Ovary (tissue), 9 donors: ENCODE results near the gene PKM. TPM values are rescaled to one million over a fixed set of nuclear protein-coding genes. Genes with fewer than 3 reads are reported as not detected.
A peak's percentile ranks its signal among the peaks of the same experiment; 100 is the strongest.

Source experiments
- DNase-seq, 5 donors: peaks; one replicate each; pipeline ENCODE4 v3.0.0-alpha.2; 2019 to 2020
- H3K27ac ChIP-seq, 2 donors: fragments of 200-600 bp; one replicate each; pipeline versions ENCODE4 v1.5.1 to v1.8.0; 2019 to 2022
- H3K27me3 ChIP-seq: fragments of 200-600 bp; one replicate; pipeline ENCODE4 v1.8.0; 2022
- H3K36me3 ChIP-seq: fragments of 200-600 bp; sonication (generic); one replicate; pipeline ENCODE4 v1.5.1; 2019
- H3K4me1 ChIP-seq: one replicate; pipeline ENCODE4 v1.8.1; 2013; ENCODE audit warnings: mild to moderate bottlenecking, moderate library complexity; ENCODE audit not compliant: insufficient read depth
- H3K4me3 ChIP-seq: fragments of 200-600 bp; sonication (generic); one replicate; pipeline ENCODE4 v1.5.1; 2017
- H3K9me3 ChIP-seq, 2 donors: fragments of 200-600 bp in 1 of 2; sonication (generic) in 1 of 2; one replicate each; pipeline versions ENCODE4 v1.5.1 to v1.8.1; 2013 to 2019; ENCODE audit warnings: mild to moderate bottlenecking in 1 of 2, moderate library complexity in 1 of 2
- CTCF ChIP-seq, 3 donors: fragments of 450-650 bp in 2 of 3; fragments of 200-600 bp in 1 of 3; IDR thresholded peaks; one replicate each; pipeline versions ENCODE4 v1.5.1 to v1.8.0; 2016 to 2022; ENCODE audit warnings: antibody characterized with exemption in 3 of 3, mild to moderate bottlenecking in 1 of 3
- EP300 ChIP-seq: sonication (generic); formaldehyde crosslinking; IDR thresholded peaks from one replicate; pipeline ENCODE4 v1.6.1; 2017; ENCODE audit warnings: antibody characterized with exemption
- POLR2A ChIP-seq: fragments of 450-650 bp; IDR thresholded peaks from one replicate; pipeline ENCODE4 v1.6.1; 2017; ENCODE audit warnings: antibody characterized with exemption, mild to moderate bottlenecking, moderate library complexity
- WGBS, 3 donors: extraction: QIAGEN DNeasy Blood & Tissue Kit in 1 of 3; methylation state at CpG; one replicate each; pipeline versions ENCODE4 v1.1.5 to v1.1.7; 2013 to 2017; 5-methylcytosine and 5-hydroxymethylcytosine counted together
- intact Hi-C, 4 donors: fragments of 100-400 bp; cut with DNase I; formaldehyde crosslinking; loops; one replicate each; pipeline versions ENCODE4 v1.11.0 to v1.15.1; 2022 to 2023
- polyA plus RNA-seq, 2 donors: library from polyadenylated mRNA; stranded (reverse); fragments of 200-250 nt in 1 of 2; fragments of 350-450 nt in 1 of 2; fragmentation: Illumina TruSeq in 1 of 2; extraction: RNeasy Lipid Tissue Mini Kit (QIAGEN cat#74804) in 1 of 2; gene quantifications; one replicate each; pipeline ENCODE4 v1.2.3, GENCODE V29; 2013 to 2014
- total RNA-seq, 7 donors: library from RNA; depleted of rRNA in 2 of 7; stranded (reverse); fragments of >200 nt in 2 of 7; fragmentation: NEBNext Ultra II Directional in 3 of 7; extraction: Animal tissue kit (Norgen Biotek cat#: 25700) in 3 of 7; gene quantifications; one replicate each; pipeline versions ENCODE4 v1.1.0 to v1.2.4, GENCODE V29; 2016 to 2023
- donor health status: DM: no; HTN: no; CAD: no; lungs with moderate emphysema.
- donor health status: DM: no; HTN: no; CAD: no.
- donor health status: Bipolar disorder and iron deficiency.
- donor health status: DM: yes; HTN: yes; CAD: no.
- donor health status: DM: no; HTN: no; CAD: no.
- donor health status: DM: yes; HTN: yes; CAD: no.

Gene PKM
- total and polyA plus RNA-seq, 9 donors, result 128 to 692 (median 291) TPM

- Histone ChIP-seq H3K4me1 (peaks cover 6% of the 10 kb centered on the region), H3K27ac (peak overlapping the region; percentile 92 to 96), H3K36me3 (no peaks in the 10 kb centered on the region), H3K9me3 (no peaks in the 10 kb centered on the region), H3K27me3 (no peaks in the 10 kb centered on the region), H3K4me3 (peak overlapping the region; percentile 76)
- intact Hi-C loops, result loop anchor here in 3 of 4 donors (2.0 to 5.0 kb wide), 4 partner anchors 41 to 1364 kb away; partner anchors contain the start of genes PKM (in 2 of the 3) and ARIH1 (in 1 of the 3)
- no peak for TF ChIP-seq EP300
- no peak for TF ChIP-seq POLR2A
- TF ChIP-seq CTCF (IDR thresholded peaks at IDR 0.05), result no peak
- 13 to 29% (median 17%) methylated on average over 10 of the region's 10 CpGs for WGBS, 3 donors
- no peak for DNase-seq
These were observed 42.0 kb upstream of the PKM start for GRCh38 chr15:72272997-72273352.

- peak within 1 kb of the TSS; percentile 92 to 96 for H3K27ac ChIP-seq
- H3K4me1 ChIP-seq, result peaks cover 6% of the 10 kb centered on the region
- TF ChIP-seq POLR2A (no peak), CTCF (IDR thresholded peaks at IDR 0.05) (peak; percentile 61 to 82 (median 78))
- H3K27me3 ChIP-seq, result no peaks in the 10 kb centered on the region
- no peaks in the 10 kb centered on the region for H3K9me3 ChIP-seq
- intact Hi-C loops, result loop anchor here in 3 of 4 donors (2.0 to 5.0 kb wide), 4 partner anchors 40 to 1365 kb away; partner anchors contain the start of genes PKM (in 2 of the 3) and ARIH1 (in 1 of the 3)
- H3K4me3 ChIP-seq, result peak within 1 kb of the TSS; percentile 76
- DNase-seq, result peak; percentile 98 to 99 (median 99)
- WGBS, 3 donors, result 0 to 1% (median 0%) methylated on average over 41 to 82 of the region's 82 CpGs
- H3K36me3 ChIP-seq, result no peaks in the 10 kb centered on the region
These were observed 41.4 kb upstream of the PKM start, which contains the start of gene PARP6 for GRCh38 chr15:72272213-72272996. Gene PARP6, minus strand, starts transcription at chr15:72272554. Its CDS starts 5,077 bp downstream, at chr15:72267477.

GRCh38 chr15:72271895-72272212 is 40.9 kb upstream of the PKM start:
- intact Hi-C loops, result loop anchor here in 3 of 4 donors (2.0 to 5.0 kb wide), 4 partner anchors 40 to 1365 kb away; partner anchors contain the start of genes PKM (in 2 of the 3) and ARIH1 (in 1 of the 3)
- Histone ChIP-seq H3K4me3 (peak overlapping the region; percentile 76), H3K36me3 (no peaks in the 10 kb centered on the region), H3K27ac (peak overlapping the region; percentile 92 to 96), H3K4me1 (peaks cover 6% of the 10 kb centered on the region), H3K9me3 (no peaks in the 10 kb centered on the region), H3K27me3 (no peaks in the 10 kb centered on the region)
- WGBS, 3 donors, result 2 to 3% (median 3%) methylated on average over 13 of the region's 13 CpGs
- DNase-seq, result no peak
- TF ChIP-seq POLR2A (no peak), CTCF (IDR thresholded peaks at IDR 0.05) (no peak), EP300 (no peak)

- 58 to 70% (median 61%) methylated on average over 4 of the region's 4 CpGs for WGBS, 3 donors
- H3K4me1 ChIP-seq, result peaks cover 6% of the 10 kb centered on the region
- no peaks in the 10 kb centered on the region for H3K9me3 ChIP-seq
- DNase-seq, result no peak
- H3K27ac ChIP-seq, result no peak overlapping the region
- TF ChIP-seq EP300 (no peak), POLR2A (no peak), CTCF (IDR thresholded peaks at IDR 0.05) (no peak)
- intact Hi-C loops, result loop anchor here in 2 of 4 donors (5.0 kb wide), 3 partner anchors 39 to 1366 kb away; partner anchors contain the start of genes ARIH1 (in 1 of the 2) and PKM (in 1 of the 2)
- no peak overlapping the region for H3K4me3 ChIP-seq
- H3K27me3 ChIP-seq, result no peaks in the 10 kb centered on the region
- H3K36me3 ChIP-seq, result no peaks in the 10 kb centered on the region
These were observed 40.2 kb upstream of the PKM start for GRCh38 chr15:72271221-72271620.
